GM13976 (cell line): ENCODE data around the gene NEK4.
"Not testable (repeated sequence)": the region's sequence is repeated elsewhere in the genome, so short reads cannot be mapped to it uniquely, and the experiment has no call there.

Experiments
- DNase-seq: peaks from one replicate; pipeline ENCODE4 v3.0.0; 2012; ENCODE audit warnings: low spot score
- CTCF ChIP-seq: IDR thresholded peaks from 2 replicates; pipeline ENCODE4 v1.5.1; 2012; ENCODE audit warnings: borderline replicate concordance, mild to moderate bottlenecking; ENCODE audit not compliant: insufficient read depth; ENCODE audit errors: extremely low read depth, missing control alignments, control extremely low read depth
- in situ Hi-C: fragments of 300-500 bp; cut with MboI; formaldehyde crosslinking; loops from one replicate; pipeline ENCODE4 v1.12.0; 2022; ENCODE audit warnings: low sequenced_read_pairs, mixed read lengths, inconsistent platforms; ENCODE audit not compliant: unreplicated experiment

The NEK4 gene

DNA sequence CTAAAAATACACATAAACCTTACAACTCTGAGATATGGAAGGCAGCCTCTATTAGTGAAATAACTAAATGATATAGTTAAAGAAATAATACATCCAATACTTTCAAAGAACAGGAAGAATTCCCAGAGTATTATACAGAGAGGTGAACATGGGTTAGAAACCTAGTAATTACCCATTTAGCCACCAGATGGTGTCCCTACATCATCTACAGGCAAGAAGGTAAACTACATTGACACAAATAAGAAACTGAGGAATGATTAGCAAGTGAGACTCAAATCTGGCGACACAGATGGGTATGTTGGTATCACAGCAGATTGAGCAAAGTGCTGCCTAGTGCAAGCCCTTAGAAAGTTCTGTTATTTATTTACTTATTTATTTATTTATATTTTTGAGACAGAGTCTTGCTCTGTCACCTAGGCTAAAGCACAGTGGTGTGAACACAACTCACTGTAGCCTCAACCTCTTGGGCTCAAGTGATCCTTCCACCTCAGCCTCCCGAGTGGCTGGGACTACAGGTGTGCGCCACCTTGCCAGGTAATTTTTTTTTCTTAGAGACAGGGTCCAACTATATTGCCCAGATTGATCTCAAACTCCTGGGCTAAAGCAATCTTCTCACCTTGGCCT lies 28.2 kb downstream of the NEK4 start:
- in situ Hi-C loops, result loop anchor here (25.0 kb wide), 1 partner anchor 320 kb away; no protein-coding TSS in a partner anchor
- DNase-seq, result peak; percentile 63
- peak; percentile 56 for TF ChIP-seq CTCF

DNA sequence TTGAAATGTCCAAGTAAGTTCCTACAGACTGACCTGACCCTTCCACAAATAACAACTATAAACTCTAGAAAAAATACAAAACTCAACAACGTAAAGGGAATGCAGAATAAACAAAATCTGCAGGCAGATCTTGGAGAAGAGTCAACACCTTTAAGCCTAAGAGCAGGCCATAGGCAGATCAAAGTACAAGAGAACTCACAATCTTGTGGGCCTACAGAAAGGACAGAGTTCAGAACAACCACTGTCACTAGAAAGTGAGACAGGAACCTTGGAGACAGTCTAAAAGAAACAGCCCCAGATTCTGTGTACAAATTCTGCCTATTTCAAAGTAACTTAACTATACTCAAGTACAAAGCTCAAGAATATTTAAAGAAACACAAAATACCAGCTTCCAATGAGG lies 31.0 kb downstream of the NEK4 start:
- DNase-seq, result no peak
- in situ Hi-C loops, result loop anchor here (25.0 kb wide), 1 partner anchor 323 kb away; no protein-coding TSS in a partner anchor
- TF ChIP-seq CTCF, result no peak

- in situ Hi-C loops, result loop anchor here (25.0 kb wide), 1 partner anchor 329 kb away; no protein-coding TSS in a partner anchor
- no peak for TF ChIP-seq CTCF
- DNase-seq, result no peak
These were observed 37.4 kb downstream of the NEK4 start for GRCh38 chr3:52733256-52733891.

- no peak for DNase-seq
- in situ Hi-C loops, result loop anchor here (25.0 kb wide), 1 partner anchor 331 kb away; no protein-coding TSS in a partner anchor
These were observed 39.1 kb downstream of the NEK4 start for GRCh38 chr3:52731590-52731989.

GRCh38 chr3:52730681-52731080 lies 40.1 kb downstream of the NEK4 start:
- no peak for TF ChIP-seq CTCF
- in situ Hi-C loops, result loop anchor here (25.0 kb wide), 1 partner anchor 332 kb away; no protein-coding TSS in a partner anchor
- DNase-seq, result no peak

More at GRCh38 chr3:52731590-52731989, 39.1 kb downstream of the NEK4 start:
- no peak for TF ChIP-seq CTCF

DNA sequence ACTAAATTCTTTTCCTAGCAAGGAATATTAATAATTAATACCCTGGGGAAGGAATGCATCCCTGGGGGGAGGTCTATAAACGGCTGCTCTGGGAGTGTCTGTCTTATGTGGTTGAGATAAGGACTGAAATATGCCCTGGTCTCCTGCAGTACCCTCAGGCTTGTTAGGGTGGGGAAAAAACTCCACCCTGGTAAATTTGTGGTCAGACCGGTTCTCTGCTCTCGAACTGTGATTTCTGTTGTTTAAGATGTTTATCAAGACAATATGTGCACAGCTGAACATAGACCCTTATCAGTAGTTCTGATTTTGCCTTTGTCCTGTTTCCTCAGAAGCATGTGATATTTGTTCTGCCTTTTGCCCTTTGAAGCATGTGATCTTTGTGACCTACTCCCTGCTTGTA lies 42.0 kb downstream of the NEK4 start:
- not testable (repeated sequence) for DNase-seq
- in situ Hi-C loops, result loop anchor here (25.0 kb wide), 1 partner anchor 334 kb away; no protein-coding TSS in a partner anchor

GRCh38 chr3:52724511-52724910 lies 46.2 kb downstream of the NEK4 start:
- in situ Hi-C loops, result no loop called here
- no peak for TF ChIP-seq CTCF
- no peak for DNase-seq
